GM12801 (cell line): ENCODE measurements around the gene CDH5.

ENCODE experiments used
- TF ChIP-seq, protein P1 (sequence below): IDR thresholded peaks from one replicate; pipeline ENCODE4 v1.5.1; 2011; ENCODE audit warnings: control low read depth; ENCODE audit not compliant: insufficient read length; ENCODE audit errors: extremely low read depth

CDH5 gene

DNA sequence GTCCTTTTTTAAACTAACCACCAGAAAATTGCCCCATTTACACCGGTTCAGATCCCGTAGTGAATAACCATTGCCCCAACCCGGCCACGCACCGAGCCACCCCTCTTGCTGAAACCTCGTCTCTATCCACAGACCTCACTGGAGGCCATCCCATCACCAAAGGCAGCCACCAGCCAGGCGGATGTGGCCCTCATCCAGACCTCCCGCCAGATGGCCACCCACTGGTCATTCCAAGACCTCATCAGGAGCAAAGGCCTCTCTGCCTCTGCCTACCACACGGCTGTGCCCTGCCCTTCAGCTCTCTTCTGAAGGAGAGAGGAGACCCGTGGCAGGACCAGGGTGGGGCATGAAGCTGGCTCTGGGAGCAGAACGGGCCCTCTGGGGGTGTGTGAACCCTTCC lies 38.2 kb upstream of the CDH5 start:
- TF ChIP-seq, protein P1, sequence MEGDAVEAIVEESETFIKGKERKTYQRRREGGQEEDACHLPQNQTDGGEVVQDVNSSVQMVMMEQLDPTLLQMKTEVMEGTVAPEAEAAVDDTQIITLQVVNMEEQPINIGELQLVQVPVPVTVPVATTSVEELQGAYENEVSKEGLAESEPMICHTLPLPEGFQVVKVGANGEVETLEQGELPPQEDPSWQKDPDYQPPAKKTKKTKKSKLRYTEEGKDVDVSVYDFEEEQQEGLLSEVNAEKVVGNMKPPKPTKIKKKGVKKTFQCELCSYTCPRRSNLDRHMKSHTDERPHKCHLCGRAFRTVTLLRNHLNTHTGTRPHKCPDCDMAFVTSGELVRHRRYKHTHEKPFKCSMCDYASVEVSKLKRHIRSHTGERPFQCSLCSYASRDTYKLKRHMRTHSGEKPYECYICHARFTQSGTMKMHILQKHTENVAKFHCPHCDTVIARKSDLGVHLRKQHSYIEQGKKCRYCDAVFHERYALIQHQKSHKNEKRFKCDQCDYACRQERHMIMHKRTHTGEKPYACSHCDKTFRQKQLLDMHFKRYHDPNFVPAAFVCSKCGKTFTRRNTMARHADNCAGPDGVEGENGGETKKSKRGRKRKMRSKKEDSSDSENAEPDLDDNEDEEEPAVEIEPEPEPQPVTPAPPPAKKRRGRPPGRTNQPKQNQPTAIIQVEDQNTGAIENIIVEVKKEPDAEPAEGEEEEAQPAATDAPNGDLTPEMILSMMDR: no peak

DNA sequence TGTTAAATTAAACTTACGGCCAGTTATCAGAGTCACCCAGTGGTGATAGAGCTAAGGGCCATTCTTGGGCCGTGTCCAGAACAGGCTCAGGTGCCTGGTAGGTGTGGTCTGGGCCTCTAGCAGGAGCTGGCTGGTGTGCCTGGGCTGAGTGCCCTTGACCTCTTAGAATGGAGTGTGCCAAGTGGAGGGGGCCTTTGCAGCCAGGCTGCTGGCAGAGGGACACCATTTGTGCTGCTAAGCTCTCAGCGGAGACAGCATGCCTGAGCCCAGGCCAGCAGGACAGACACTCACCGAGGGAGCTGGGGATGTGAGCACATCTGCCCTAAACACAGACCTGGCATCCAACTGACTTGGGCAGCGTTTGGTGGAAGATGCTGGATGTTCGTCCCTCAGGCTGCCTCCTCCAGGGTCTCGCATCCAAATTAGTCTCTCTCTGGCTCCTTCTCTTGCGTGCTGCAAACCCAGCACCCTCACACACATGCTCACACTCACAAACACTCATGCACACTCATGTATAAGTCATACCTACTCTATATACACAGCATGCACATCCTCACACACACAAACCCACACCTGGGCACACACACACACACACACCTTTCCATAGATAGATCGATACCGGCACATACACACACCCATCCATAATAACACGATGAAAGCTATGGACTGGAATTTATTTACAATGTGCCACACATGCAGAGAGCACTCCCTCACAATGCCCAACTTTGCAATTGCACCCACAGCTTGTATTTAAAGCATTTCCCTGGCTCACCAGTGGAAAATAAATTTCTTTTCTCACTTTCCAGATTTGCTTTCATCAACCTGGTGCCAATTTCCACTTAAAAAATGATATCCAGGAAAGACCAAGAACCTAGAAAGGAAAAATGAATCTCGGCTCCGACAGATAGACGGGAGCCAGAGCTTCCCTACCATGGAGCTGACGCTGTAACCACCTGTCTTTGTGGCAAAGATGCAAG lies 33.6 kb upstream of the CDH5 start:
- TF ChIP-seq, protein P1: no peak

DNA sequence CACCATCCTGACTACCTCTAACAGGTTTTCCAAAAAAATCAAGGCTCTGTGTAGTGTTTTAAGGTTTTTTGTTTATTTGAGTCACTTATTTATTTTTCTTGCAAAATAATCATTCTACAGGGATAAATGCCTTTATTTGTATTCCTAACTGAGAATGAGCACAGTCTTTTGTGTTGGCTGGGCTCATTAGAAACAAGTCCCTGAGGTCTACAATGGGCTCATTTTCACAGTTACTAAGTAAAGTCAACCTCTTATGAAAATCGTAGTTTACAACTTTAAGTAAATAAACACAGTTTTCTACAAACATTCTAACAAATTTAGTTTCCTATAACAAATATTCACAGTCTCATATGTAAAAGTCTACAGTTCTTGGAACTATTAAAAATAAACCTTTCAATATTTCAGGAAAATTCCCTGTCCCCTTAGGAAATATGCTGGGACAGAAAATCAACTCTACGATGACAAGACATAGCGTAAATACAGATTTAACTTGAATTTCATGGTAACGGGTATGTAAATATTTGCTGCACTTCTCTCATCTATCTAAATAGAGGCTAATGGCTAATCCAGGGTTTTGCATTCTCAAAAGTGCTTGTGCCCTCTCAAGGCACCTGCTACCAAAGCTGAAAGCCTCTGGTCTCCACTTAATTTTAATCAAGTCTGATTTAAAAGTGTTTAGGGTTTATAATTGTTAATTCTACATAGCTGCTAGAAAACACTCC lies 31.5 kb upstream of the CDH5 start:
- TF ChIP-seq, protein P1: no peak

DNA sequence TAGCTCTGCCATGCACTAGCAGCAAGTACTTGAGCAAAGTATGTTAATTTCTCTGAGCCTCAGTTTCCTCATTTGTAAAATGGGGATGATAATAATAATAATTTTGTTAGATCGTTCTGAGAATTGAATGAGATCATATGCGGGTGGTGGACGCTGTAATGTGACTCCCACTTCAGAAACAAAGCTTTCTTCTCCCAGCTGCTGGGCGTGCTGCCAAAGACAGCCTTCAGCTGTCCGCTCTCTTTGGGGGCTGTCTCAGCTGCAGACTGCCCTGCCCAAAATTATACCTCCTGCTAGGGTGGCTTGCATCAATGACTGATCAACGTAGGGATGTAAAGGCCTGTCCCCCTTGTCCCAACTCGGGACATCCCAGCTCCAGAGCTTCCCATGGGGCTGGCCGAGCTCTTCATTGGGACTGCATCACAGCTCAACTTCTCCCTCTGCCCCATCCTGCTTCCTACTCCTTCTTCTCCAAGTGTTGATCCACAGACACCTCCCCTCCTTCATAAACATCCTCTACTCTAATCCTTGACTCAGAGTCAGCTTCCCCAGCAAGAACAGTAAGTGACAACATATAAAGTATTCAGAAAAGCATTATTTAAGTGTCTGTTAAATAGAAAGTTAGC lies 30.7 kb upstream of the CDH5 start:
- TF ChIP-seq, protein P1: no peak

DNA sequence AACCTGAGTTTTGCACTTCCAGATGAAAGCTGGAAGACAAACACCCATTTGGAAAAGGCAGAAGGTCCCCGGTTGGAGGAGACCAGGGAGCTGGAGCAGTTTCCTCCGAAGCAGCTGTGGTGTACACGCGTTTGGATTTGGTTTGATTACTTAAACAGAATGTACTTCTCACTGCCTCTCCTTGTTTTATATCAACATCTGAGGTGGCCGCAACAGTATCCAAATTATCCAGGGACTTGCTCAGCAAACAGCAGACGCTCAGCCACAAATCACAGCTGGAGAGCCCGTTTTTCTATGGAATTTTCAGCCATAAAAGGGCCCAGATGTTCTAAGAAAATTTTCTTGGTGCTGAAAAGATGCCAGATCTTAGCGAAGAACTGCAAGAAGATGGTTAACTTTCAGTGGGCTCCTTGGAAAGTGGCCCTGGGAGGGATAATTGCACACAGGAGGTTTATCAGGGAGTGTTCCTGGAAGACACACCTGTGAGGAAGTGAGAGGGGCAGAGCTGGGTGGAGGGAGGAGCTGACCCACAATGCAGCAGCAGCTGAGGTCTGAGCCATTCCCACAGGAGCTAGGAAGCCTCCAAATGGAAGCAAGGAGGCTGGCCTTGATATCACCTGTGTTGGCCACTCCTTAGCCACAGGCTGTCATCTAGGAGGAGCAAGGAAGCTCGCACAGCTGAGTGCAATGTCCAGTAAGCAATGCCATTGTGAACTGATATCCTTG lies 28.9 kb upstream of the CDH5 start:
- TF ChIP-seq, protein P1: no peak

DNA sequence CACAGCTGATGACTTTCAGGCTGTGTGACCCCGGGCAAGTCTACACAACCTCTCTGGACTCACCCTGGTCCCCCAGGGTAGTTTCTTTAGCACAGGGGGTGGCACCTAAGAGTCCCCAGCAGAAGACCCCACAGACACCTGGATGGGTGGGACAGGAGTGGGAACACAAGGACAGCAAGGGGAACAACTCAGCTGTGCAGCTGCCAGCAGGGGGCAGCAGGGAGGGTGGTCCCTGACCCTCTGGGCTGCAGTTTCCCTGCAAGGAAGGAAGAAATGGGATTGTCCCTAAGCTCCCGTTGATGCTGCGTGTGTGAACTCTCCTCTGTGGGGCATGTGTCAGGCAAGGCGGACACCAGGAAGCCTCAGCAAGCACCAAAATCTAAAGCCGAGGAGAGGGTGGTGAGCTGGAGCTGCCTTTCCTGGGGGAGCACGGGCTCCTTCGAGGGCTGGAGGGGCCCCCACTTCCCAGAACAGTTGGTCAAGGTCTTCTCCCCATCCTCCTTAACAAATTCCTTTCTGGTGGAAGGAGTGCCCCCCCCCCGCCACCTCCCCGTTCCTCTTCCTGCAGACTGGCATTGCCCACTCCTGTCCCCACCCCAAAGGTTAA lies 24.1 kb upstream of the CDH5 start:
- TF ChIP-seq, protein P1: no peak
